Measurements from ENCODE around the gene TGIF2LX.
"Not testable (repeated sequence)": the region's sequence is repeated elsewhere in the genome, so short reads cannot be mapped to it uniquely, and the experiment has no call there.

The TGIF2LX gene

DNA sequence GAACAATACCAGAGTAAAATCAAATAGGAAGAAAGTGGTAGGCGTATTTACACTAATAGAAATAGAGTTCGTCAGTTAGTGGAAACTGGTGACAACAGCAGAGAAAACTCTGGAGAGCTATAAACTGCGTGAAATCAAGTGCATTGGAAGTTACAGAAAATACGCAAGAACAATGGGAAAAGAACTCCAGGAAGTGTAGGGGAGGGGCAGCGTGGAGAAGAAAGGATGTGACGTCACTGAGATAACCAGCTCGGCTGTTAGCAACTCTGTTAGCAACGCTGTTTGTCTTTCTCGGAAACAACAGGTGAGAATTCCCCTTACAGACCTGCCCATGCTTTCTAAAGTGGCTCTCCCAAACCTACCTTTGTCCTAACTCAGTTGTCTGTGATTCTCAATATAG is at the start of gene TGIF2LX:
Gene TGIF2LX (plus strand): TSS at position 244 of the 400 bp plus-strand sequence. CDS start 178 bp downstream, outside the sequence.
- DNase-seq, result not testable (repeated sequence)

DNA sequence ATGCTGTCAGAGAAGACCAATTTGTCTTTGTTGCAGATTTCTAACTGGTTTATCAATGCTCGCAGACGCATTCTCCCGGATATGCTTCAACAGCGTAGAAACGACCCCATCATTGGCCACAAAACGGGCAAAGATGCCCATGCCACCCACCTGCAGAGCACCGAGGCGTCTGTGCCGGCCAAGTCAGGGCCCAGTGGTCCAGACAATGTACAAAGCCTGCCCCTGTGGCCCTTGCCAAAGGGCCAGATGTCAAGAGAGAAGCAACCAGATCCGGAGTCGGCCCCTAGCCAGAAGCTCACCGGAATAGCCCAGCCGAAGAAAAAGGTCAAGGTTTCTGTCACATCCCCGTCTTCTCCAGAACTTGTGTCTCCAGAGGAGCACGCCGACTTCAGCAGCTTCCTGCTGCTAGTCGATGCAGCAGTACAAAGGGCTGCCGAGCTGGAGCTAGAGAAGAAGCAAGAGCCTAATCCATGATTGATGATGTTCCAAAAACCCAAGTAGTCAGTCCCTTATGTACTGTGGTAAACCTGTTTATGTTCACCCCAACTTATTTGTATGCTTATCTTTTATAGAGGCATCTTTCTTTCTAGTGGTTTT is 728 bp downstream of the TGIF2LX start:
- DNase-seq, result not testable (repeated sequence)

- not testable (repeated sequence) for DNase-seq
These were observed 21.4 kb downstream of the TGIF2LX start for GRCh38 chrX:89943077-89943476.

DNA sequence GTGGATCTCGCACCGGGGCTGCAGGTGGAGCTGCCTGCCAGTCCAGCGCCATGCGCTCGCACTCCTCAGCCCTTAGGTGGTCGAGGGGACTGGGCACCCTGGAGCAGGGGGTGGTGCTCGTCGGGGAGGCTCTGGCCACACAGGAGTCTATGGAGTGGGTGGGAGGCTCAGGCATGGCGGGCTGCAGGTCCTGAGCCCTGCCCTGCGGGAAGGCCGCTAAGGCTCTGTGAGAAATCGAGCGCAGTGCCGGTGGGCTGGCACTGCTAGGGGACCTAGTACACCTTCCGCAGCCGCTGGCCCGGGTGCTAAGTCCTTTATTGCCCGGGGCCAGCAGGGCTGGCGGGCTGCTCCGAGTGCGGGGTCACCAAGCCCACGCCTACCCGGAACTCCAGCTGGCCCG is 43.9 kb downstream of the TGIF2LX start:
- not testable (repeated sequence) for DNase-seq

Data from NCI-H446 treated with DMSO at 0.1 percent for 48 hours (cell line).